Measurements from ENCODE around the gene EYA3.

DNA sequence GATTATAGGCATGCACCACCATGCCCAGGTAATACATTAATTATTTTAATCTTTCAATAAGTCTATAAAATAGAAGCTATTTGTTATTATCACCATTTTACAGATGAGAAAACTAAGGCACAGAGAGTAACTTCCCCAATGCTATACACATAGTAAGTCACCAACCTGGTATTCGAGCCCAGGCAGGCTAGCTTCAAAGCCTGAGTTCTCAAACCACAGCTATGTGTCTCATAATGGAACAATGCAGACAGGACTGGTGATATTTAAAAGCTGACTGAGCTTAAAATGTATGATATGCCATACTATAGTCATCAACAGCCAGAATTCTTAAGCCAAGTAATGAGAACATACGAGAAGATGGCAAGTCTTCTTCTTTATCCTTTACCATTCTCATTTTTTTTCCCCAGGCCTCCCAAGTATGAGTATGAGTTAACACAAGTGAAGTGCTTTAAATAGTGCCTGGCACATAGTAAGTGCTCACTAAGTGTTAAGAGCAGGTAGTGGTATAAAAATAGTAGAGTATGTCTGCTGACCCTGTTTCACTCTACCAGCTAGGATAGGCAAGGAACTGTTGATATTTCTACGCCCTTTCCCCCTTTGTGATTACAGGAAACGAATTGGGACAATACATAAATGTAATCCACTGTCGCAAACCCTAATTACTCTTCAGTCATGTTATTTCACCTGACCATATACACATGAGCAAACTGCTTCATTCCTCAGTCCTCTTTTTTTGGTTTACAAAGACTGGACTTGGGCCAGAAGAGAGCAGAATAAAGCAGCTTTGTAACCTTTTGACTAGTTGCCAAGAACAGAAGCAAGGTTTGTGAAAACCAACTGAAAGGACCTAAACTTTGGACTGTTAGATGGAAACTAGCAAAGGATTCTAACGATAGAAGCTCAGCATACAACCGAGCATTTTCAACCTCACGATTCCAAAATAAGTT, 9.5 kb downstream of the EYA3 start:
- TF ChIP-seq, protein P1, sequence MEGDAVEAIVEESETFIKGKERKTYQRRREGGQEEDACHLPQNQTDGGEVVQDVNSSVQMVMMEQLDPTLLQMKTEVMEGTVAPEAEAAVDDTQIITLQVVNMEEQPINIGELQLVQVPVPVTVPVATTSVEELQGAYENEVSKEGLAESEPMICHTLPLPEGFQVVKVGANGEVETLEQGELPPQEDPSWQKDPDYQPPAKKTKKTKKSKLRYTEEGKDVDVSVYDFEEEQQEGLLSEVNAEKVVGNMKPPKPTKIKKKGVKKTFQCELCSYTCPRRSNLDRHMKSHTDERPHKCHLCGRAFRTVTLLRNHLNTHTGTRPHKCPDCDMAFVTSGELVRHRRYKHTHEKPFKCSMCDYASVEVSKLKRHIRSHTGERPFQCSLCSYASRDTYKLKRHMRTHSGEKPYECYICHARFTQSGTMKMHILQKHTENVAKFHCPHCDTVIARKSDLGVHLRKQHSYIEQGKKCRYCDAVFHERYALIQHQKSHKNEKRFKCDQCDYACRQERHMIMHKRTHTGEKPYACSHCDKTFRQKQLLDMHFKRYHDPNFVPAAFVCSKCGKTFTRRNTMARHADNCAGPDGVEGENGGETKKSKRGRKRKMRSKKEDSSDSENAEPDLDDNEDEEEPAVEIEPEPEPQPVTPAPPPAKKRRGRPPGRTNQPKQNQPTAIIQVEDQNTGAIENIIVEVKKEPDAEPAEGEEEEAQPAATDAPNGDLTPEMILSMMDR (conservative IDR thresholded peaks at IDR 0.05) = no peak
- no peak for TF ChIP-seq ZFX (IDR thresholded peaks at IDR 0.05)
